GM12873 (cell line): ENCODE data around the gene CHCT1.
A peak's percentile ranks its signal among the peaks of the same experiment; 100 is the strongest.

ENCODE experiments used
- TF ChIP-seq, protein P1 (sequence below): IDR thresholded peaks from 2 replicates; pipeline ENCODE4 v1.5.1; 2012; ENCODE audit warnings: low read depth, mild to moderate bottlenecking, moderate library complexity, low read length, control low read depth; ENCODE audit not compliant: insufficient read depth; ENCODE audit errors: missing control alignments

Gene CHCT1

DNA sequence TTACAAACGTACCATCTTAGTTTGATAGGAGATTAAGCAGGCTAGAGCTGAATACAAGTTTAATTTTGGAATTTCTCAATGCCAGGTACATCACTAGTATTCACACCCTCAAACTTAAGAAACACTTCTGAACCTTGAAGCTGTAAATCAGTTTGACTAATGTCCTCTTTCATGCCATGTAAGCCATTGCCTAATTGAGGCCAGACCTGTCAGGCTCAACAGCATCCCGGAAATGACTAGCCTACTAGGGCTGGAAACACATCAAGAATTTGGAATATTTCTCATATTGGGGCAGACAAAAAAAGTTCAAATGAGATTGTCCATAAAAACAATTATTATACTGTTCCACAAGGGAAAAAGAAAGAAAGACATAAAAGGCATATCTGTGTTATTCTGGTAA is 32.1 kb upstream of the CHCT1 start:
- TF ChIP-seq, protein P1, sequence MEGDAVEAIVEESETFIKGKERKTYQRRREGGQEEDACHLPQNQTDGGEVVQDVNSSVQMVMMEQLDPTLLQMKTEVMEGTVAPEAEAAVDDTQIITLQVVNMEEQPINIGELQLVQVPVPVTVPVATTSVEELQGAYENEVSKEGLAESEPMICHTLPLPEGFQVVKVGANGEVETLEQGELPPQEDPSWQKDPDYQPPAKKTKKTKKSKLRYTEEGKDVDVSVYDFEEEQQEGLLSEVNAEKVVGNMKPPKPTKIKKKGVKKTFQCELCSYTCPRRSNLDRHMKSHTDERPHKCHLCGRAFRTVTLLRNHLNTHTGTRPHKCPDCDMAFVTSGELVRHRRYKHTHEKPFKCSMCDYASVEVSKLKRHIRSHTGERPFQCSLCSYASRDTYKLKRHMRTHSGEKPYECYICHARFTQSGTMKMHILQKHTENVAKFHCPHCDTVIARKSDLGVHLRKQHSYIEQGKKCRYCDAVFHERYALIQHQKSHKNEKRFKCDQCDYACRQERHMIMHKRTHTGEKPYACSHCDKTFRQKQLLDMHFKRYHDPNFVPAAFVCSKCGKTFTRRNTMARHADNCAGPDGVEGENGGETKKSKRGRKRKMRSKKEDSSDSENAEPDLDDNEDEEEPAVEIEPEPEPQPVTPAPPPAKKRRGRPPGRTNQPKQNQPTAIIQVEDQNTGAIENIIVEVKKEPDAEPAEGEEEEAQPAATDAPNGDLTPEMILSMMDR = no peak

DNA sequence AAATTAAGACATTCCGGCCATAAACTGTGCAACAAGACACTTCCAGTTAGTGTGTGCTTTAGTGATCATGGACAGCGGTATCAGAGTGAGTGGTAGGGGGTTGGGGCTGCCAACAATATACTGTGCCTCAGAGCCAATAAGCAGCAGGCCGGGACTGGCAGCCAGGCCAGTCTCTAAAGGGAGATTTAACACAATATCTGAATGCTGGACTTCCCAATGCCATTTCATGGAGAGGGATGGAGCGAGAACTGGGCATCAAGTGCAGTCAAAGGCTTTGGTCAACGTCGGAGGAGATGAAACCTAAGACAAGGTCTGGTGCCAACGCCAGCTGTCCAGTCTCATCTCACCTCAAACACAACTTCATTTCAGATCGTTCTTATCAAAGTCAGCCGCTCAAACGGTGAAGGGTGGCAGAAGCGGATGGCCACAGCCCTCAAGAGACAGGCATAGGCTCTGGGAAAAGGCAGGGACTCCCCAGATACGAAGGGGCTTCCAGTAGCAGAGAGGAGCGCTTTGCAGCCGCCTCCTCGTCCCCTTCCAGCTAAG is 31.3 kb upstream of the CHCT1 start:
- TF ChIP-seq, protein P1 = no peak

DNA sequence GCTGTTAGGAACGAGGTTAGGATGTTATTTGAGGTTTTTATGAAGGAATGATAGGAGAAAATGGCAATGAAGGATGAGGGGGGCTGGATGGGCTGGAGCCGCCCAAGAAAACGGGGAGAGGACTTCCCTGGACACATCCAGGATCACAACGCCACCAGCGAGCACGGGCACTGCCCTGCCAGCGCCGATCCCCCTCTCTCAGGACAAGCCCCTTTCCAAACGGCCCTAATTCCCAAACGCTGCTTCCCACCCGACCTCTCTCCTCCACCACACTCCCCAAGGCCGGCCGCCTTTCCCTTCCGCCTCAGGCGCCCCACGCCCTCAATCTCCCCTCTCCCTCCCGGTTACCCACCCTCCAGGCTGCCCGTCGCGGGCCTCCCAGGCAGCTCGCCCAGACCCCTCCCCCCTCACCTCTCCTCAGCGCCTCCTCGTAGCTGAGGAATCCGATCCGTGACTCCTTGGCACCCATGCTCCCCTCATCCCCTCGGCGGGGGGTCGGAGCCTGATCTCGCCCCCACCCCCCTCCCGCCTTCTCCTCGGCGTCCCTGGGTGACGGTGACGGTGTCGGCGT is 30.7 kb upstream of the CHCT1 start:
- TF ChIP-seq, protein P1 = no peak

DNA sequence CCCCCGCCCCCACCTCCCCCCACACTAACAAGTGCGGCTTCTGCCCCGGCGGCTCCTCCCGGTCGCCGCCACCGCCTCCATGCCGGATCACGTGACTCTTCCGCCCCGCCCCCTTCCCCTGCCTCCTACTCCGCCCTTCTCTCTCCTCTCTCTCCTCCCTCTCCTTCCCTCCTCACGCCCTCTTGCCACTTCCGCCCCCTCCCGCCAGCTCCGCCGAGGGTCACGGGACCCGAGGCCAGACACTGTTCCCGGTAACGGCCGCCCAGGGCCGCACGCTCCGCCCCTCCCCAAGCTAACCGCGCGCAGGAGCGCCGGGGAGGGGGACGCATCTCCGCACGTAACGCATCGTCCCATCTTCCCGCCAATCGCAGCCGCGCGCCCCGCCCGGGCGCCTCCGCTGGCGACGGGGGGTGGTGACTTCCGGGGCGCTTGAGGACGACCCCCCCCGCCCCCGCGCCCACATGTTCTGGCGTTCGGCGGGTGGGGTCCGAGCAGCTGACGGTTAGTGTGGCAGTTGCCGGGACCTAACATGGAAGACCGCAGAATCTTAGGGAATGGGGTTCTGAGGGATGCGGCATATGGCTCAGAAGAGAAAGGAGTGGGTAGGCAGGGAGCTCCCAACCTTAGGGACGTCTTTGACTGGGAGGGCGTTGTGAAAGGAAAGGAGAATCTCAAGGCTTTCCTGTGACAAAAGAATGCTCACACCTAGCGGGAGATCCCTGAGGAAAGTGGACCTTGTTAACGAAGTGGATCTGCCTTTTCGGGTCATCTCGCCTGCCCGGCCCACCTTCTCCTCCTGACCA is 30.0 kb upstream of the CHCT1 start, which contains the start of gene USP32:
TSS of gene USP32 (minus strand) at position 92 of the 803 bp plus-strand sequence. CDS start 194 bp downstream, outside the sequence.
- TF ChIP-seq, protein P1 = peak; percentile 37

DNA sequence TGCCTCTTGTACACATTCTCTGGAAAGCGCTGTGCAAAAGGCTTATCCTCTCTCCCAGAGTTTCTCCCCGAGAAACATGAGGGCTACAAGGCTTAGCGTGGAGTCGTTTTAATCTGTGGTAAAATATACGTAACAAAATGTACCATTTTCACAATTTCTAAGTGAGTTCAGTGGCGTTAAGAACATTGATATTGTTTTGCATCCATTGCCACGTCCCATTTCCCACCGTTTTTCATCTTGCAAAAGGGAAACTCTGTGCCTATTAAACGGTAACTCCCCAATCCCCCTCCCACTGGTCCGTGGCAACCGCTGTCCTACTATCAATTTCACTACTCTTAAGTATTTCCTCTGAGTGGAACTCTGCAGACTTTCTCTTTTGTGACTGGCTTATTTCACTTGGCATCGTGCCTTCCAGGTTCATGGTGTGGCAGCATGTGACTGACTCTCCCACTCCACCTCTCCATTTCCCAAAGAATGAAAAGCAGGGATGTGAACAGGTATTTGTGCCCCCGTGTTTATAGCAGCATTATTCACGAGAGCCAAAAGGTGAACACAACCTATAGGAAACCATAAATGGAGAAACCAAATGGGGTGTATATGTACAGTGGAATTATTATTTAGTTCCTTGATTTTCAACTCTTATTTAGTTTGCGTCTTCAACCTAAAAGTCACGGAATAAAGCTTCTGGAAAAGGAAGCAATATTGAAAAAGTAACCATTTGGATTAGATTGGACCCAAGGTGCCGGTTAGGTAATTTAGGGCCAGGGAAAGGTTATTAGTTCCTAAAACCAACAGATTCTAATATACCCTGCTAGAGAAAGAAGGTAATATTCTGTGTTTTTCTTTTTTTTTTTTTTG is 29.2 kb upstream of the CHCT1 start:
- TF ChIP-seq, protein P1 = no peak

DNA sequence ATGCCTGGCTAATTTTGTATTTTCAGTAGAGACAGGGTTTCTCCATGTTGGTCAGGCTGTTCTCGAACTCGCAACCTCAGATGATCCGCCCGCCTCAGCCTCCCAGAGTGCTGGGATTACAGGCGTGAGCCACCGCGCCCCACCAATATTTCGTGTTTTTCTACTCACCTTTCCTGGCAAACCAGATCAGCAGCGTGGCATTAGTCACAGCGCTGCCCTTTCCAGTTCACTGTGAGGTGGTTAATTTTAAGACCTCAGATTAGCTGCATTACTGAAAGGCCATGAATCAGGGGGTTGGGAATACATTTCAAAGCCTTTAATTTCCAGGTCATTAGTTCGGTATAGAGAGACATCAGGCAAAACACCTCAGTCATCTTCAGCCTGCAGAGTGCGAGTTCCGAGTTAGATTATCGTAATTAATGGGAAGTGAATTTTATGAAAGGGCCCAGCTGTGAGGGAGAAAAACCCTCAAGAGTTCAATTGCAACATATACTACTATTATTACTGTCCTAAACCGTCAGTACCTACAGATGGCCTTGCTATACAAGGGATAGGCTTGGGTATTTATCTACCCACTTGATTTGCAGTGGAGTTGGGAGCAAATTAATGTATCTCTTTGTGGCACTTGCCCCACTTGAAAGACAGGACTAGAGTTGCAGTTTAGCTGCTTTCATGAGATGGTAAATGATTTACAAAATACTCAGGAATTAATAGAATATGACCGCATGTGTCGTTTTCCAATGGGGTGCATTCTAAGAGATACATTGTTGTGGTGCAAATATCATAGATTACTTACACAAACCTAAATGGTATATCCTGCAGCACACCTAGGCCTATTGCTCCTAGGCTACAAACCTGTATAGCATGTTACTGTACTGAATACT is 28.2 kb upstream of the CHCT1 start:
- TF ChIP-seq, protein P1 = no peak
